Kidney (tissue), 22 donors: ENCODE results near the gene RFX8. TPM values are rescaled to one million over a fixed set of nuclear protein-coding genes. Genes with fewer than 3 reads are reported as not detected.

Source experiments
- DNase-seq, 5 donors: peaks; one replicate each; pipeline ENCODE4 v3.0.0-alpha.2; 2013 to 2020
- FAIRE-seq: peaks from 2 replicates; lab custom pipeline; 2012; peaks lifted over from hg19 to GRCh38; lab: Jason Lieb, UNC
- H3K27ac ChIP-seq, 2 donors: one replicate each; pipeline ENCODE4 v1.7.0; 2013; ENCODE audit warnings: low read depth in 2 of 2, low read length in 2 of 2, inconsistent platforms in 1 of 2
- H3K27me3 ChIP-seq: one replicate; pipeline ENCODE4 v1.7.1; 2013; ENCODE audit warnings: low read length, inconsistent platforms; ENCODE audit not compliant: control insufficient read depth, insufficient read depth
- H3K36me3 ChIP-seq, 3 donors: one replicate each; pipeline versions ENCODE4 v1.7.0 to v1.7.1; 2013; ENCODE audit warnings: low read length in 3 of 3, control low read depth in 1 of 3, inconsistent platforms in 1 of 3; ENCODE audit not compliant: insufficient read depth in 3 of 3, control insufficient read depth in 2 of 3
- H3K4me1 ChIP-seq, 3 donors: one replicate each; pipeline versions ENCODE4 v1.7.0 to v1.7.1; 2013; ENCODE audit warnings: low read length in 3 of 3, inconsistent platforms in 1 of 3, low read depth in 1 of 3; ENCODE audit not compliant: control insufficient read depth in 2 of 3, insufficient read depth in 2 of 3
- H3K4me3 ChIP-seq, 3 donors: one replicate each; pipeline versions ENCODE4 v1.7.0 to v1.8.1; 2013; ENCODE audit warnings: low read length in 3 of 3, control low read depth in 1 of 3, inconsistent platforms in 1 of 3
- H3K9ac ChIP-seq, 3 donors: one replicate each; pipeline versions ENCODE4 v1.7.0 to v1.7.1; 2013; ENCODE audit warnings: low read length in 3 of 3, control low read depth in 1 of 3, inconsistent platforms in 1 of 3
- H3K9me3 ChIP-seq, 3 donors: one replicate each; pipeline versions ENCODE4 v1.7.0 to v1.7.1; 2013; ENCODE audit warnings: low read length in 3 of 3, control low read depth in 1 of 3, inconsistent platforms in 1 of 3; ENCODE audit not compliant: control insufficient read depth in 2 of 3, insufficient read depth in 1 of 3
- intact Hi-C: fragments of 100-400 bp; cut with DNase I; formaldehyde crosslinking; loops from one replicate; pipeline ENCODE4 v1.11.1; 2022
- long read RNA-seq, 10 donors: library from polyadenylated mRNA in 1 of 10; unstranded in 1 of 10; transcript quantifications; one replicate each; pipeline ENCODE4 v2.0.0 and lab custom pipeline, GENCODE V29; 2021 to 2026
- polyA plus RNA-seq: library from polyadenylated mRNA; stranded (reverse); fragments of 350-450 nt; fragmentation: Illumina TruSeq; extraction: RNeasy Lipid Tissue Mini Kit (QIAGEN cat#74804); gene quantifications from one replicate; pipeline ENCODE4 v1.2.3, GENCODE V29; 2014; ENCODE audit warnings: low read depth, low replicate concordance; ENCODE audit not compliant: insufficient read depth
- total RNA-seq: library from RNA; stranded (reverse); fragmentation: NEBNext Ultra II Directional; extraction: Animal tissue kit (Norgen Biotek cat#: 25700); gene quantifications from one replicate; pipeline ENCODE4 v1.2.1, GENCODE V29; 2021
- TF ChIP-seq, protein P1 (sequence below): IDR thresholded peaks from 3 replicates; pipeline ENCODE4 v1.5.1; 2012; ENCODE audit warnings: mild to moderate bottlenecking, moderate library complexity, borderline replicate concordance; ENCODE audit not compliant: insufficient read depth; ENCODE audit errors: extremely low read depth
- donor health status: control.
- donor health status: control.
- donor health status: control.
- donor health status: control.
- donor health status: control.
- donor health status: DM: yes; HTN: yes; CAD: no.
- donor health status: Normal renal cell carcinoma (clear cell type).

Gene RFX8
- total RNA-seq (0.28 TPM), polyA plus RNA-seq (not detected)
- long read RNA-seq, donor 1: 0 reads
- long read RNA-seq, donor 2: 0 reads
- long read RNA-seq, donor 3: 0 reads
- long read RNA-seq, donor 4: 0 reads
- long read RNA-seq, donor 5: 0 reads
- long read RNA-seq, donor 6: 0 reads
- long read RNA-seq, donor 7: 0 reads
- long read RNA-seq, donor 8: 0 reads
- long read RNA-seq, donor 9: 0 reads
- long read RNA-seq, donor 10: 0 reads

DNA sequence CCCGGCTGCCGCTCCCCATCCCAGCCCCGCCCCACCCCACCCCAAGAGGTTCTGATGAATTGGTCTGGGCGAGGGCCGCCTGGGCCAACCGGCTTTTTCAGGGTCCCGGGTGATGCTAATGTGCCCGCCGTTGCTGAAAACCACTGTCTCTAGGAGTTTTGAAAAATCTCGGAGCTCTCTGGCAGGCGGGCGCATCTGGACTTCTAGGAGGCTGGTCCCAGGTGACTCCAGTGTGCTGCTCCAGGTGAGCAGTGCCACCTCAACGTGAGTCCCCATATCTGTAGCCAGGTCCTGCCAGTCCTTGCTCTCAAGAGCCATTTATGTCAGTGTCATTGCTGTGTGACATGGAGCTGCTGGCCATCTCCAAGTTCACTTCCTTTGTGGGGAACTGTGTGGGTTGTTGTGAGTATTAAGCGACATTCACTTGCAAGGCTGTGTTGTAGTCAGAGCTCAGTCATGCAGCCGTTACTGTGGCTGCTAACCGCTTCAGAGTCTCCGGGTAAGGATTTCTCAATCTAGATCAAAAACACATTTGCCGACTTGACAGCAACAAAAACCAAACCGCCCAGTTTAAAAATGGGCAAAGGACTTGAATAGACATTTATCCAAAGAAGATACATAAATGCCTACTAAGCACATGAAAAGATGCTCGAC is at the start of gene RFX8:
Gene RFX8, minus strand, starts transcription at position 382 of the 654 bp plus-strand sequence. CDS start 8,264 bp downstream, outside the sequence.
- intact Hi-C loops: no loop called here
- Histone ChIP-seq H3K9me3 (no peaks in the 10 kb centered on the region), H3K4me1 (no peaks in the 10 kb centered on the region), H3K36me3 (no peaks in the 10 kb centered on the region), H3K27ac (peak within 1 kb of the TSS in 1 of 2 donors; percentile 49), H3K4me3 (peak within 1 kb of the TSS; percentile 39 to 50 (median 50)), H3K9ac (no peak within 1 kb of the TSS), H3K27me3 (peaks cover 2% of the 10 kb centered on the region)
- TF ChIP-seq, protein P1, sequence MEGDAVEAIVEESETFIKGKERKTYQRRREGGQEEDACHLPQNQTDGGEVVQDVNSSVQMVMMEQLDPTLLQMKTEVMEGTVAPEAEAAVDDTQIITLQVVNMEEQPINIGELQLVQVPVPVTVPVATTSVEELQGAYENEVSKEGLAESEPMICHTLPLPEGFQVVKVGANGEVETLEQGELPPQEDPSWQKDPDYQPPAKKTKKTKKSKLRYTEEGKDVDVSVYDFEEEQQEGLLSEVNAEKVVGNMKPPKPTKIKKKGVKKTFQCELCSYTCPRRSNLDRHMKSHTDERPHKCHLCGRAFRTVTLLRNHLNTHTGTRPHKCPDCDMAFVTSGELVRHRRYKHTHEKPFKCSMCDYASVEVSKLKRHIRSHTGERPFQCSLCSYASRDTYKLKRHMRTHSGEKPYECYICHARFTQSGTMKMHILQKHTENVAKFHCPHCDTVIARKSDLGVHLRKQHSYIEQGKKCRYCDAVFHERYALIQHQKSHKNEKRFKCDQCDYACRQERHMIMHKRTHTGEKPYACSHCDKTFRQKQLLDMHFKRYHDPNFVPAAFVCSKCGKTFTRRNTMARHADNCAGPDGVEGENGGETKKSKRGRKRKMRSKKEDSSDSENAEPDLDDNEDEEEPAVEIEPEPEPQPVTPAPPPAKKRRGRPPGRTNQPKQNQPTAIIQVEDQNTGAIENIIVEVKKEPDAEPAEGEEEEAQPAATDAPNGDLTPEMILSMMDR: no peak
- no peak for FAIRE-seq
- DNase-seq: peak in 3 of 5 donors; percentile 24 to 42 (median 32)

DNA sequence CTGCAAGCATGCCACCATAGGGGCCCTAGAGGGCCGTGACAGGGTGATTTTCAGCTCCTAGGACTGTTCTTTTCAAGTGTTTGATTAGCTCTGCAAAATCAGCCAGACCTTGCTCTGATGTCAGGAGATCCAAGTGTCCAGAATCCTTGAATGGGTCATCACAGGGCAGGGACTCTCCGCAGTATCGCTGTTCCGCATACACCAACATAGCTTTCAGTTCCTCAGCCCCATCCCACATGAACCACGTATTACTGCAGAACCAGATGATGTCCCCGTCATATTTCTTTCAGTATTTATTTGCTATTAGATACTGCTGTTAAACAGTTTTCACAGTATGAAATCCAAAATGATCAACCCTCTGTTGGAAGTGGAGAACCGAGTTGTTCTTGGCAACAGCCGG is 46.6 kb upstream of the RFX8 start:
- Histone ChIP-seq H3K4me1 (peaks cover 0 to 7% (median 3%) of the 10 kb centered on the region in 3 donors), H3K27ac (no peak overlapping the region), H3K9ac (no peak overlapping the region), H3K9me3 (no peaks in the 10 kb centered on the region), H3K27me3 (no peaks in the 10 kb centered on the region), H3K36me3 (no peaks in the 10 kb centered on the region), H3K4me3 (no peak overlapping the region)
- FAIRE-seq: no peak
- intact Hi-C loops: no loop called here
- no peak for DNase-seq
- TF ChIP-seq, protein P1: no peak

DNA sequence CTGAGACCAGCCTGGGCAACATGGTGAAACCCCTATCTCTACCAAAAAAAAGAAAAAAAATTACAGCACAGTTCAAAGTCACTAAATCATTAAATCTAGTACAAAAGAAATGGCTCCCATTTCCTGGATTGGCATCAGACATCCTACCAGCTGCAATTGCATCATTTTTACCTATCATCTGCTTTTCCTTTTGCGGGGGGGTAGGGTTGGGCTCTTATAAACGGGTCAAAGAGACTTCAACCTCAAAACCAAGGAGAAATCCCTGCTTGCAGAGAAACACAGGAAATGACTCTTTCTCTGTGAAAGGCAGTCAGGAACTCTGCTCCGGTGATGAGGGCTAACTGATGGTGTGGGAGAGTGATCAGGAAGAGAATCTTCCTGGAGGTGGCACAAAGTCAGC is 45.3 kb upstream of the RFX8 start:
- DNase-seq (peak in 1 of 5 donors; percentile 22), FAIRE-seq (no peak)
- Histone ChIP-seq H3K27ac (no peak overlapping the region), H3K9me3 (no peaks in the 10 kb centered on the region), H3K36me3 (no peaks in the 10 kb centered on the region), H3K9ac (no peak overlapping the region), H3K27me3 (no peaks in the 10 kb centered on the region), H3K4me1 (peaks cover 0 to 7% (median 3%) of the 10 kb centered on the region in 3 donors), H3K4me3 (no peak overlapping the region)
- TF ChIP-seq, protein P1: no peak
- intact Hi-C loops: no loop called here
